Ramos (cell line): ENCODE data around the gene OR8B2.
"Not testable (repeated sequence)": the region's sequence is repeated elsewhere in the genome, so short reads cannot be mapped to it uniquely, and the experiment has no call there.

Source experiments
- in situ Hi-C: fragments of 300-500 bp; cut with MboI; formaldehyde crosslinking; loops from one replicate; pipeline ENCODE4 v1.14.3; 2022; ENCODE audit warnings: low sequenced_read_pairs; ENCODE audit not compliant: unreplicated experiment

OR8B2 gene

GRCh38 chr11:124384399-124384798, at the start of gene OR8B2:
TSS of gene OR8B2 (minus strand) at chr11:124384499. CDS start at chr11:124383343, 1,156 bp downstream.
- in situ Hi-C loops = no loop called here

GRCh38 chr11:124429599-124429998, 45.3 kb upstream of the OR8B2 start:
- in situ Hi-C loops = no loop called here

GRCh38 chr11:124424384-124424921, 40.2 kb upstream of the OR8B2 start, which contains the start of gene OR8B4:
TSS of gene OR8B4 (minus strand) at chr11:124424871. CDS start at chr11:124424871, 0 bp downstream.
- in situ Hi-C loops = loop anchor here (25.0 kb wide), 1 partner anchor 413 kb away; no protein-coding TSS in a partner anchor

GRCh38 chr11:124421043-124421442, 36.7 kb upstream of the OR8B2 start:
- in situ Hi-C loops = loop anchor here (25.0 kb wide), 1 partner anchor 416 kb away; no protein-coding TSS in a partner anchor

- in situ Hi-C loops = loop anchor here (5.0 to 25.0 kb wide), 2 partner anchors 172 to 422 kb away; no protein-coding TSS in a partner anchor
Measured at GRCh38 chr11:124415356-124415923, 31.1 kb upstream of the OR8B2 start.

- in situ Hi-C loops = loop anchor here (25.0 kb wide), 1 partner anchor 427 kb away; no protein-coding TSS in a partner anchor
Measured at GRCh38 chr11:124409906-124410305, 25.6 kb upstream of the OR8B2 start.

GRCh38 chr11:124405581-124405980, 21.3 kb upstream of the OR8B2 start:
- in situ Hi-C loops = loop anchor here (25.0 kb wide), 1 partner anchor 432 kb away; no protein-coding TSS in a partner anchor

- in situ Hi-C loops = loop anchor here (25.0 kb wide), 1 partner anchor 434 kb away; no protein-coding TSS in a partner anchor
Measured at GRCh38 chr11:124403186-124403585, 18.9 kb upstream of the OR8B2 start.

GRCh38 chr11:124402326-124402922, 18.1 kb upstream of the OR8B2 start:
- in situ Hi-C loops = loop anchor here (25.0 kb wide), 1 partner anchor 435 kb away; no protein-coding TSS in a partner anchor

GRCh38 chr11:124398924-124399323, 14.6 kb upstream of the OR8B2 start, which contains the start of gene OR8B3:
TSS of gene OR8B3 (minus strand) at chr11:124399024. CDS start at chr11:124397351, 1,673 bp downstream.
- in situ Hi-C loops = no loop called here

- in situ Hi-C loops = not testable (repeated sequence)
Measured at GRCh38 chr11:124396847-124397246, 12.5 kb upstream of the OR8B2 start.

GRCh38 chr11:124394408-124394807, 10.1 kb upstream of the OR8B2 start:
- in situ Hi-C loops = no loop called here

- in situ Hi-C loops = not testable (repeated sequence)
Measured at GRCh38 chr11:124382857-124383256, 1.4 kb downstream of the OR8B2 start.

GRCh38 chr11:124380585-124380984, 3.7 kb downstream of the OR8B2 start:
- in situ Hi-C loops = no loop called here

- in situ Hi-C loops = no loop called here
Measured at GRCh38 chr11:124376280-124376679, 8.0 kb downstream of the OR8B2 start.

- in situ Hi-C loops = no loop called here
Measured at GRCh38 chr11:124359566-124359965, 24.7 kb downstream of the OR8B2 start.

- in situ Hi-C loops = no loop called here
Measured at GRCh38 chr11:124346311-124346955, 37.9 kb downstream of the OR8B2 start.

- in situ Hi-C loops = no loop called here
Measured at GRCh38 chr11:124344346-124344745, 40.0 kb downstream of the OR8B2 start.

GRCh38 chr11:124340142-124340447, 44.2 kb downstream of the OR8B2 start:
- in situ Hi-C loops = no loop called here

- in situ Hi-C loops = no loop called here
Measured at GRCh38 chr11:124339396-124340141, 44.7 kb downstream of the OR8B2 start.
